GM12873 (cell line): ENCODE data around the gene PLXNB3.

Experiments used
- CTCF ChIP-seq: IDR thresholded peaks from 2 replicates; pipeline ENCODE4 v1.5.1; 2012; ENCODE audit warnings: low read depth, mild to moderate bottlenecking, moderate library complexity, low read length, control low read depth; ENCODE audit not compliant: insufficient read depth; ENCODE audit errors: missing control alignments

Gene PLXNB3

GRCh38 chrX:153778181-153778580, 14.1 kb downstream of the PLXNB3 start:
- no peak for TF ChIP-seq CTCF

GRCh38 chrX:153778684-153779101, 14.6 kb downstream of the PLXNB3 start:
- TF ChIP-seq CTCF: no peak

- no peak for TF ChIP-seq CTCF
Measured at GRCh38 chrX:153779891-153780677, 16.0 kb downstream of the PLXNB3 start.

GRCh38 chrX:153780678-153781427, 16.8 kb downstream of the PLXNB3 start, which contains the start of gene SRPK3:
SRPK3 (plus strand) TSS chrX:153781041; CDS start chrX:153781087, 46 bp downstream.
- TF ChIP-seq CTCF: no peak

- no peak for TF ChIP-seq CTCF
Measured at GRCh38 chrX:153781428-153782047, 17.5 kb downstream of the PLXNB3 start.

- peak; percentile 14 for TF ChIP-seq CTCF
Measured at GRCh38 chrX:153782313-153782712, 18.3 kb downstream of the PLXNB3 start.

GRCh38 chrX:153782871-153783270, 18.8 kb downstream of the PLXNB3 start:
- no peak for TF ChIP-seq CTCF
